ENCODE results near the gene COPZ1. TPM values are rescaled to one million over a fixed set of nuclear protein-coding genes. Genes with fewer than 3 reads are reported as not detected.

COPZ1 gene
- total RNA-seq, 1 donor from 2014 or later = 130 TPM

- H3K4me1 Mint-ChIP-seq (ENCODE audit: unreplicated experiment) = peaks cover 42% of the 10 kb centered on the region
- H3K36me3 Mint-ChIP-seq (ENCODE audit: low read depth, unreplicated experiment) = peaks cover 27% of the 10 kb centered on the region
- H3K4me3 Mint-ChIP-seq (ENCODE audit: unreplicated experiment) = no peak overlapping the region
- no peak for DNase-seq (ENCODE audit: low spot score)
- peaks cover 19% of the 10 kb centered on the region for H3K27me3 Mint-ChIP-seq (ENCODE audit: unreplicated experiment)
- TF ChIP-seq, protein P1, sequence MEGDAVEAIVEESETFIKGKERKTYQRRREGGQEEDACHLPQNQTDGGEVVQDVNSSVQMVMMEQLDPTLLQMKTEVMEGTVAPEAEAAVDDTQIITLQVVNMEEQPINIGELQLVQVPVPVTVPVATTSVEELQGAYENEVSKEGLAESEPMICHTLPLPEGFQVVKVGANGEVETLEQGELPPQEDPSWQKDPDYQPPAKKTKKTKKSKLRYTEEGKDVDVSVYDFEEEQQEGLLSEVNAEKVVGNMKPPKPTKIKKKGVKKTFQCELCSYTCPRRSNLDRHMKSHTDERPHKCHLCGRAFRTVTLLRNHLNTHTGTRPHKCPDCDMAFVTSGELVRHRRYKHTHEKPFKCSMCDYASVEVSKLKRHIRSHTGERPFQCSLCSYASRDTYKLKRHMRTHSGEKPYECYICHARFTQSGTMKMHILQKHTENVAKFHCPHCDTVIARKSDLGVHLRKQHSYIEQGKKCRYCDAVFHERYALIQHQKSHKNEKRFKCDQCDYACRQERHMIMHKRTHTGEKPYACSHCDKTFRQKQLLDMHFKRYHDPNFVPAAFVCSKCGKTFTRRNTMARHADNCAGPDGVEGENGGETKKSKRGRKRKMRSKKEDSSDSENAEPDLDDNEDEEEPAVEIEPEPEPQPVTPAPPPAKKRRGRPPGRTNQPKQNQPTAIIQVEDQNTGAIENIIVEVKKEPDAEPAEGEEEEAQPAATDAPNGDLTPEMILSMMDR (IDR thresholded peaks at IDR 0.05; ENCODE audit: unreplicated experiment) = no peak
- H3K9me3 Mint-ChIP-seq (ENCODE audit: unreplicated experiment) = no peaks in the 10 kb centered on the region
- H3K27ac Mint-ChIP-seq (ENCODE audit: unreplicated experiment) = no peak overlapping the region
Observed at GRCh38 chr12:54376596-54376995, 51.7 kb downstream of the COPZ1 start.

DNA sequence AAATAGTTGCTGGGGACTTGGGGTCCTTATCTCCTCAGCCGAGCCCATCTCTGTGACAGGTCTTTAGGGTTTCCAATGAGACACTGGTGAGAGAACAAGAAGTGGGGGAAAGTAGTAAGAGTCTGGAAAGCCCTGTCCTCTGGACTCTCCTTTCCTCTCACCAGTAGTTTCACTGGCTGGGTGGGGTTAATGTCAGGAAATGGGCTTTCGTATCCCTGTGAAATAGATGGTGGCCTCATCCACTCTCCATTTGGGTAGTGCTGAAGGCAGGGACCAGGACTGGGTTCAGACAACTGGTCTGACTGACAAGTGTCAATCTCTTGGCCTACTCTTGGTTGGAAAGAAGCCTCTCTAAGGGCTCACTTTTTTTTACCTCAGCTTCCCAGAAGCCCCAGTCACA, 52.1 kb downstream of the COPZ1 start:
- Mint-ChIP-seq H3K4me3 (ENCODE audit: unreplicated experiment) (peak overlapping the region; percentile 70), H3K27me3 (ENCODE audit: unreplicated experiment) (peaks cover 19% of the 10 kb centered on the region), H3K36me3 (ENCODE audit: low read depth, unreplicated experiment) (peaks cover 29% of the 10 kb centered on the region), H3K9me3 (ENCODE audit: unreplicated experiment) (no peaks in the 10 kb centered on the region), H3K27ac (ENCODE audit: unreplicated experiment) (peak overlapping the region; percentile 11), H3K4me1 (ENCODE audit: unreplicated experiment) (peaks cover 38% of the 10 kb centered on the region)
- DNase-seq (ENCODE audit: low spot score) = no peak
- TF ChIP-seq, protein P1 (IDR thresholded peaks at IDR 0.05; ENCODE audit: unreplicated experiment) = no peak

GRCh38 chr12:54377797-54378515, 53.0 kb downstream of the COPZ1 start:
- Mint-ChIP-seq H3K27ac (ENCODE audit: unreplicated experiment) (no peak overlapping the region), H3K36me3 (ENCODE audit: low read depth, unreplicated experiment) (peaks cover 28% of the 10 kb centered on the region), H3K4me1 (ENCODE audit: unreplicated experiment) (peaks cover 30% of the 10 kb centered on the region), H3K9me3 (ENCODE audit: unreplicated experiment) (no peaks in the 10 kb centered on the region), H3K4me3 (ENCODE audit: unreplicated experiment) (peak overlapping the region; percentile 70), H3K27me3 (ENCODE audit: unreplicated experiment) (peaks cover 15% of the 10 kb centered on the region)
- DNase-seq (ENCODE audit: low spot score) = no peak
- TF ChIP-seq, protein P1 (IDR thresholded peaks at IDR 0.05; ENCODE audit: unreplicated experiment) = no peak

DNA sequence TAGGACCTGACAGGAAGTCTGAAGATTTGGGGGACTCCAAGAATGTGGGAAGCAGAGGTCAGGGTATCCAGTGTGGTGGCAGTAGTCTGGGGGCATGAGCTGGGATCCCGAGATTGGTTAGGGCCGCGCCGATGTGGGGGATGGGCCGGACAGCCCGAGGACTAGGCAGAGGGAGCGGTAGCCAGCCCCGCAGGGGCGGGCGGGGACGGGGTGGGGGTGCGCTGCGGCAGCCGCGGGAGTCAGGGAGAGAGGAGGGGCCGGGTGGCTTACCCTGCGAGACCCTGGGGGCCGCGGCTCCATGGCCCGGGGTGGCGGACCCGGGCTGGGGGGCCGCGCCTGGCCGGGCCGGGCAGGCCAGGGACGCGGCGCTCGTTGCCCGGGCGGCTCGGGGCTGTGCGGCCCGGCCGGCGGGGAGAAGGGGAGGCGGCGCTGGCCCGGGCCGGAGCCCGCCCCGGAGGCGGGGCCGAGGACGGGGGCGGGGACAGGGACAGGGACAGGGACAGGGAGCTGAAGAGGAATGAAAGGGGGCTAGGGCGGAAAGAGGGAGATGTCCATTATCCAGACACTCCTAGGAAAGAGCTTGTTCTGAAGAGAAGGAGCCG, 54.0 kb downstream of the COPZ1 start:
- no peak overlapping the region for H3K27ac Mint-ChIP-seq (ENCODE audit: unreplicated experiment)
- peaks cover 22% of the 10 kb centered on the region for H3K4me1 Mint-ChIP-seq (ENCODE audit: unreplicated experiment)
- peaks cover 11% of the 10 kb centered on the region for H3K27me3 Mint-ChIP-seq (ENCODE audit: unreplicated experiment)
- H3K36me3 Mint-ChIP-seq (ENCODE audit: low read depth, unreplicated experiment) = peaks cover 24% of the 10 kb centered on the region
- TF ChIP-seq, protein P1 (IDR thresholded peaks at IDR 0.05; ENCODE audit: unreplicated experiment) = no peak
- DNase-seq (ENCODE audit: low spot score) = peak; percentile 69
- H3K9me3 Mint-ChIP-seq (ENCODE audit: unreplicated experiment) = no peaks in the 10 kb centered on the region
- H3K4me3 Mint-ChIP-seq (ENCODE audit: unreplicated experiment) = peak overlapping the region; percentile 82
